Upper lobe of left lung (tissue), 4 donors: ENCODE data around the gene LMO7.

Experiments used
- EP300 ChIP-seq, 4 donors: sonication (generic); formaldehyde crosslinking; IDR thresholded peaks; one replicate each; pipeline ENCODE4 v1.5.1; 2017; ENCODE audit warnings: antibody characterized with exemption in 4 of 4, control low read depth in 2 of 4
- TF ChIP-seq, protein P1 (sequence below), 6 experiments: fragments of 450-650 bp in 4 of 6; fragments of 200-600 bp in 2 of 6; sonication (generic) in 2 of 6; IDR thresholded peaks; one replicate each; pipeline ENCODE4 v1.5.1; 2016 to 2019; ENCODE audit warnings: antibody characterized with exemption in 6 of 6

DNA sequence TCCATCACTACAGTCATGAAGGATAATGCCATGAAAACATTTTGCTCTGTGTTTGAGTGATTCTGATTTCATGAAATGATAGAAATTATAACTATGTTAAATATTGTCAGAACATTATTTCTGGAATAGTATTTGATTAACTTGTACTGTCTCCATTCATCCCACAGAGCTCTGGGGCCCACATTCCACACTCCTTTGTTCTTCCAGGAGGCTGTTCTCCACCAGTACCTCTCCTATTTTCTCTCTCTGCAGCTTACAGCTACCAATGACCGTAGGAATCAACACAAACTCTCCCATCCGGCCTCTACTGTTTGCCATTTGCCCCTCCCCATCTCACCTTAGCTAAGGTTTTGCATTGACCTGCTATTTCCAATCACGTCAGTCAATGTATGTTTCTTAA lies 240.9 kb downstream of the LMO7 start:
- TF ChIP-seq, protein P1, sequence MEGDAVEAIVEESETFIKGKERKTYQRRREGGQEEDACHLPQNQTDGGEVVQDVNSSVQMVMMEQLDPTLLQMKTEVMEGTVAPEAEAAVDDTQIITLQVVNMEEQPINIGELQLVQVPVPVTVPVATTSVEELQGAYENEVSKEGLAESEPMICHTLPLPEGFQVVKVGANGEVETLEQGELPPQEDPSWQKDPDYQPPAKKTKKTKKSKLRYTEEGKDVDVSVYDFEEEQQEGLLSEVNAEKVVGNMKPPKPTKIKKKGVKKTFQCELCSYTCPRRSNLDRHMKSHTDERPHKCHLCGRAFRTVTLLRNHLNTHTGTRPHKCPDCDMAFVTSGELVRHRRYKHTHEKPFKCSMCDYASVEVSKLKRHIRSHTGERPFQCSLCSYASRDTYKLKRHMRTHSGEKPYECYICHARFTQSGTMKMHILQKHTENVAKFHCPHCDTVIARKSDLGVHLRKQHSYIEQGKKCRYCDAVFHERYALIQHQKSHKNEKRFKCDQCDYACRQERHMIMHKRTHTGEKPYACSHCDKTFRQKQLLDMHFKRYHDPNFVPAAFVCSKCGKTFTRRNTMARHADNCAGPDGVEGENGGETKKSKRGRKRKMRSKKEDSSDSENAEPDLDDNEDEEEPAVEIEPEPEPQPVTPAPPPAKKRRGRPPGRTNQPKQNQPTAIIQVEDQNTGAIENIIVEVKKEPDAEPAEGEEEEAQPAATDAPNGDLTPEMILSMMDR (IDR thresholded peaks at IDR 0.05), result no peak
- TF ChIP-seq EP300 (IDR thresholded peaks at IDR 0.05), result no peak
